ENCODE results near the gene PDLIM5.
"Not testable (repeated sequence)": the region's sequence is repeated elsewhere in the genome, so short reads cannot be mapped to it uniquely, and the experiment has no call there.

Gene PDLIM5

GRCh38 chr4:94504545-94504944, 52.8 kb downstream of the PDLIM5 start:
- no peak for DNase-seq

DNA sequence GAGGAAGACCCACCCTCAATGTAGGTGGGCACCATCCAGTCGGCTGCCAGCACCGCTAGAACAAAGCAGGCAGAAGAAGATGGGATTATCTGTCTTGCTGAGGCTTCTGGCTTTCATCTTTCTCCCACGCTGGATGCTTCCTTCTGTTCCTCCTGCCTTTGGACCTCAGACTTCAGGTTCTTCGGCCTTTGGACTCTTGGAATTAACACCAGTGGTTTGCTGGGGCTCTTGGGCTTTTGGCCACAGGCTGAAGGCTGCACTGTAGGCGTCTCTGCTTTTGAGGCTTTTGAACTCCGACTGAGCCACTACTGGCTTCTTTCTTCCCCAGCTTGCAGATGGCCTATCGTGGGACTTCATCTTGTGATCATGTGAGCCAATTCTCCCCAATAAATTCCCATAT, 55.1 kb downstream of the PDLIM5 start:
- no peak for DNase-seq

DNA sequence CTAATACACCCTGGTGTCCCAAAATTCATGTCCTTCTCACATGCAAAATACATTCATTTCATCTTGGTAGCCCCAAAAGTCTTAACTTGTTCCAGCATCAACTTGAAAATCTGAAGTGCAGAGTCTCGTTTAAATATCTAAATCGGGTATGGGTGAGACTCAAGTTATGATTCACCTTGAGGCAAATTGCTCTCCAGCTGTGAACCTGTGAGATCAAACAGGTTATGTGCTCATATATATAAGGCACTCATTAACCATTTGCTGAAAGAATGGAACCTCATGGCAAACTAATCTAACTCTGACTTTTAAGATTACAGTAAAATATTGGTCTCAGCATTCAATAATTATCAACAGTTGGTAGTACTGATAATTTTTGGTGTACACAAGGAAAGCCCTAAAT, 55.5 kb downstream of the PDLIM5 start:
- DNase-seq: no peak

GRCh38 chr4:94507708-94508107, 56.0 kb downstream of the PDLIM5 start:
- DNase-seq: no peak

DNA sequence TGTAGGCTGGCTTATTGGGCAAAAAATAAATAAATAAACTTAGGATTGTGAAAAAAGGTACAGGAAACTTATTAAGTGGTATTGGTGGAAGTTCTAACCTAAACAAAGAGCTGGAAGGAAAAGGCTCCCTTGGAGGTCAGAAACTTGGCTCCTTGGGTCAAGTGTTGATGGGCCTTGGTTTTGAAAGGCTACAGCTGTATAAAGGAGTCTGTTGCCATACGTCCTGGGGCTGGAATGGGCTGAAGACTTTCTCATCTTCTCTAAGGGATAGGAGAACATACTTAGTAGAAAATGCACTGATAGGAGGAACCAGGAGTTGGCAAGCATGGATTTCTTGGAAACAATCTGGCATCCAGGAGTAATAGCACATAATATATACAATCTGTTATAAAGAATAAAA, 56.6 kb downstream of the PDLIM5 start:
- DNase-seq: no peak

GRCh38 chr4:94508806-94509205, 57.1 kb downstream of the PDLIM5 start:
- DNase-seq: no peak

DNA sequence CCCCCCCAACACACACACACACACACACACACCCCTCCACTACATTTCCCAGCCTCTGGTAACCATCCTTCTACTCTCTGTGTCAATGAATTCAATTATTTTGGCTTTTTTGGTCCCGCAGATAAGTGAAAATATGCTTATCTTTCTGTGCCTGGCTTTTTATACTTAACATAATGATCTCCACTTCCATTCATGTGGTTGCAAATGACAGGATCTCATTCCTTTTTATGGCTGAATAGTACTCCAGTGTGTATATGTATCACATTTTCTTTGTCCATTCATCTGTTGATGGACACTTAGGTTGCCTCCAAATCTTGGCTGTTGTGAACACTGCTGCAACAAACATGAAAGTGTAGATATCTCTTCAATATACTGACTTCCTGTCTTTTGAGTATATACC, 59.8 kb downstream of the PDLIM5 start:
- no peak for DNase-seq

GRCh38 chr4:94513532-94513931, 61.8 kb downstream of the PDLIM5 start:
- DNase-seq: not testable (repeated sequence)

DNA sequence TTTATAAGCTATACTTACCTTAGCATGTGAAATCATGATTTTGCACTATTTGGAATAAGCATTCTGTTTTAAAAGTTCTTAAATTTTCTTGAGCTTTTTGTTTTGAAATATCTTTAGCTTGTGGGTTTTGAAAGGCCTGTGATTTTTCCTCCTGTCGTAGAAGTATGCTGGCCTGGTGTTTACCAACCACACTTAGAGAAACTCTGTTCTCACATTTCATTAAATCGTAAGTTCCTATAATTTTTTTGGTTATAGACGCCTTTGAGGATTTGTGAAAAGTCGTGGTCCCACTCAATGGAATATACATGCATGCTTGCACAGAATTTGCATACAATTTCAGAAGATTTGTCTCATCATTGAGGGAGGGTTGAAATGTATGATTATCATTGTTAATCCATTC, 63.6 kb downstream of the PDLIM5 start:
- DNase-seq: no peak

GRCh38 chr4:94516067-94516466, 64.3 kb downstream of the PDLIM5 start:
- DNase-seq: no peak

DNA sequence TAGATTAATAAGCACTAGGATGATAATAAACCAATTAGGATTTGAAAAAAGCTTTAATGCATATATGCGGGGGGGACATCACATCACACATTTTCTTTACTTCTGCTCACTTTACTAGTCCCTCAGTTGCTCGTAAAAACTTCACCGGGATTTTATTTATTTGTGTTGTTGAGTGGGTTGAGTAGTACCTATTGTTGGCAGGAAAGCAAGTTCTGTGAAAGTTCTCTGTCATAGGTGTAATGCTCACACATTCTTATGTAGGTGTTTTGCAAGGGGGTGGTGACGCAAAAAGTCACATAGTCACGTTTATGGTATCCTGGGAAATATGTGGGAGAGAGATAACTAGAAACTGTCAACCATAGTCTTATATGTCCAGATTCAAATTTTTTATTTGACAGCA, 65.3 kb downstream of the PDLIM5 start:
- DNase-seq: no peak

GRCh38 chr4:94517492-94517891, 65.8 kb downstream of the PDLIM5 start:
- no peak for DNase-seq

GRCh38 chr4:94519019-94519418, 67.3 kb downstream of the PDLIM5 start:
- no peak for DNase-seq

GRCh38 chr4:94519925-94520789, 68.4 kb downstream of the PDLIM5 start:
- DNase-seq: no peak

DNA sequence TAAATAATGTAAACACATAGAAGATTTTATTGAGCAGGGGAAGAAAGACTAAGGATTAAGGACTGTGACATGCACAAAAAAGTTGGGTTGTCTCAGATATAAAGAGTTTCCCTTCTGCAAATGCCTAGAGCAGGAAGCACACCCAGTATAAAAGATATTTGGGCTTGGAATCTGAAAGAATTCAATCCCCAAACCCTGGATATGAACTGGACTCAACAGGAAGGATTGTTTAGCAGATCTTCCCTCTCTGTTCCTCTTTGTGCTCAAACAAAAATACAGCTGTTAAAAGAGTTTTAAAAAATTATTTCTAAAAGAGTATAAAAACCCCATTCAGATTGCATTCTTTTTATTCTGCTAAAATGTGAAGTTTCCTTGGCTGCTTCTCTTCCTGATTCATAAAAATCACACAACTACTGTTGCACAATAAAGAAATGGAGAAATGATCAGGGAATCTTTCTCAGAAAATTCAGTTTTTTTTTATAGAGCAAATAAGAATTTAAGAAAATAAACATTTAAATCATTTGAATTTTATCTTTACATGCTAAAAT, 71.4 kb downstream of the PDLIM5 start:
- no peak for DNase-seq

- no peak for DNase-seq
Observed at GRCh38 chr4:94523617-94524016, 71.9 kb downstream of the PDLIM5 start.

DNA sequence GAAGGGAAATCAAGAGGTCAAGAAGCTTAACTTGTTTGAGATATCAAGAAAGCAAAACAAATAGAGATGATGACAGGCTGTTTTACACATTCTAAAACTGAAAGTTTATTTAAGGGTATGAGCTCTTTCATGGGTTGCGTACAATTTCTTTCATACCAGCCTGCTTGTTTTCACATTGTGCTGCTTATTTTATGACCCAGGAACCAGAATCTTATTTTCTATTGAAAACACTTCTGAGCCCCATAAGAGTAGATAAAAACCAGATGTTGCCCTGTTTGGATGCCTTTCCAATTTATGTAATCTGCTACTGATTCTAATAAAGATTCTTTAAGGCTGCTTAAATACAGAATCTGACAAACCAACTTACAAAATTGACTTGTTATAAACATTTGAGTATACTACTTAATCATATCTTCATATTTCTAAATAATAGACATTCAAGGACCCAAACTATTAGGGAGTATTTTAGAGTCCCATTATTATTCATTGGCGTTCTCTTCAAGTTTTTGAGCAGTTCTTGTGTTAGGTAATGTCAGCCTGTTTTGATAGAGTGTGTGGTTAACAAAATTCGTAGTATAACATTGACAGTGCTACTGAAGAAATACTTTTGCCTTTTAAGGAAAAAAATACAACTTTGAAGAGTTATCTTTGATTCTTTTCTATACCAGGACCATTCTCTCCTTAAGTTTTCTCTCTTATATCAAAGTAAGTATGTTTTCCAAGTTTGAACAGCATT, 74.4 kb downstream of the PDLIM5 start:
- DNase-seq: no peak

GRCh38 chr4:94527556-94528233, 76.0 kb downstream of the PDLIM5 start:
- no peak for DNase-seq

DNA sequence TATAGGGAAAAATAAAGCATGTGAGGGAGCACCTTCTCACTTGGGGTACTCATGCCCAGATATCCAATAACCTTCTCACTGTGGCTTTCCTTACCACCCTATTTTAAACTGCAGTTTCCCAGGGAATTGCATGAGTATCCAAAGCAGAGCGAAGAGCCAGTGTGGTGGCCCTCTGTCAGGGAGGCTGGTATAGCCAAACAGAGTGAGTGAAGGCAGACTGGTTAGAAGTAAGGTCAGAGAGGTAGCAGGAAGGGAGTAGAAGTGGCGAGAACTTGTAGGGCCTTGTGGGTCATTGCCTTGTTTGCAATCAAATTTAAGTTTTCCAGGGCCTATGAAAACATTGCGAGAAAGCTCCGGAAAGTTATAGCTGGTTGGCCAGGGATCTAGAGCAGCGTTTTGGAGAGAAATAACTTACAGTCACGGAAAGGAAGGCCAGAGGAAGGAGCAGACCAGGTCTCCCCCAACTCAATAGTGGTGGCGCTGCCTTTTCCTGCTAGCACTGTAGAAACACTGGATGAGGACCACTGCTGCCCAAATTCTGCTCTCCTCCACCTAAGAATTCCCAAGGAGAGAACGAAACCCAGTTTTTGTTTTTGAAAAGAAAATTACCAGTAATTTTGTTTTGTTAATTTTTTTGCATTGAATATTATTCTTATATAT, 77.2 kb downstream of the PDLIM5 start:
- no peak for DNase-seq

DNA sequence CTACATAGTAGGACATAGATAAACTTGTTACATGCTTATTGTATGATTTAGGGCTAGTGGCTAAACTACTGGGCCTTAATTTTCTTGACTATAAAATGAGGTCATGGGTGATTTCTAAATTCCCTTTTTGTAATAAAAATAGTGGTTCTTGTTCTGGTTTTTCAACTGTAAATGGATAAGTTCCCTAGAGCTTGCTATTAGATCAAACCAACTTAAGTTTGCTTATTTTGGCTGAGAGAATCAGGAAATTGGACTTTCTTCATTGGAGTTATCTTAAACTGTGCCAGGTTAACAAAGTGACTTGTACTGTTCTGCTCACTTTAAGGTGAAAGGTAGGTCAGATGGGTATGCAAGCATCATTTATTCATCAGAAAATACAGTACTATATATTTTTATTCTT, 78.3 kb downstream of the PDLIM5 start:
- DNase-seq: no peak

DNA sequence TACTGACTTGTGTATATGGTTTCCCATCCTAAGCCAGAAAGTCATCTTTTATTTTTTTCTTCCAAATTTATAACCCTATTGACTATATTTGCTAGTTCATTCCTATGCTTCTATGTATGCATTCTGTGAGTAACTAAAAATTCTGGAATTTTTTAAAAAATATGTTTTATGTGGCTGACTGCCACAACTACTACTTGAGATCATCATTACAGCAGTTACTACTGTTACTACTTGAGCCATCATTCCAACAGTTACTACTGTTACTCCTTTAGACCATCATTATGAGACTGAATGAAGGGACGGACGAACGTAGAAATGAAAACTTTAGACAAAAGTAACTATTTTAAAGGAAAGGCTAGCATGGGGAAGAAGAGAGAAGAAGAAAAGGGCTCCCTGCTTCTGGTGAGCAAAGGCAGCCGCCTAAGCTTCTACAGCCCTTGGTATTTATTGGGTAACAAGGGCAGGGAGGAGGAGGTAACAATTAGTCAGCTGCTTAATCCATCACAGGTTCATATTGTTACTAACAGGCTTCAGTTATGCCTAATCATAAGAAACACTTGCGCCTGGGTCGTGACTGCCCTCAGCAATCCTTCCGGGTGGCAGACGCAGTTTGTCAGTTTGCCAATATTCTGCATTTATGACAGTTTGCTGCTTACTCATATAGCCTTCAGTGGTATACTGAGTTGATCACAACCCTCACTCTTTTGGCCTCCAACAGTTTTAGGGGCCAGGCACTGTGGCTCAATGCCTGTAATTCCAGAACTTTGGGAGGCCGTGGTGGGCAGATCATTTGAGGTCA, 80.4 kb downstream of the PDLIM5 start:
- no peak for DNase-seq

Measured in SW 1271 (cell line).